GM21515 (cell line): ENCODE measurements around the gene GPC5.
"Not testable (repeated sequence)": the region's sequence is repeated elsewhere in the genome, so short reads cannot be mapped to it uniquely, and the experiment has no call there.

Source experiments
- ATAC-seq: cut with Tn5 transposase; IDR thresholded peaks from one replicate; pipeline ENCODE4 v1.9.1; 2021; ENCODE audit not compliant: unreplicated experiment

GPC5 gene

DNA sequence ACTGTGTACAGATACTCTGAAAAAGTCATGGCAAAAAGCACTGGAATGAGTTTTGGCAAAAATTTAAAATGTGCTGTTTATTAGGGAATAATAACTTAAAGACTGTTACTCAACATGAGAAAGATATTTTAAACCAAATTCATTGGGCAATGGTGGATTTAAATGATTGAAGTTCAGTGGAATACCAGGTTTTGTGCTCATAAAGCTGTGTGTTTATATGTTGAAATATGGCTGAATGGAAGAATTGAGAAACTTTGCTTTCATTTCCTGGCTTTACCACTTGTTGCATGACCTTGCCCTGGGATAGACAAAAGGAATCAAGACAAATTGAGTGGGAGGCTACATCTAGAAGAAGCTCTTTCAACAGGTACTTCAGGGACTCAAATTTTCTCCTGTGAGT, 246.4 kb downstream of the GPC5 start:
- ATAC-seq = no peak

DNA sequence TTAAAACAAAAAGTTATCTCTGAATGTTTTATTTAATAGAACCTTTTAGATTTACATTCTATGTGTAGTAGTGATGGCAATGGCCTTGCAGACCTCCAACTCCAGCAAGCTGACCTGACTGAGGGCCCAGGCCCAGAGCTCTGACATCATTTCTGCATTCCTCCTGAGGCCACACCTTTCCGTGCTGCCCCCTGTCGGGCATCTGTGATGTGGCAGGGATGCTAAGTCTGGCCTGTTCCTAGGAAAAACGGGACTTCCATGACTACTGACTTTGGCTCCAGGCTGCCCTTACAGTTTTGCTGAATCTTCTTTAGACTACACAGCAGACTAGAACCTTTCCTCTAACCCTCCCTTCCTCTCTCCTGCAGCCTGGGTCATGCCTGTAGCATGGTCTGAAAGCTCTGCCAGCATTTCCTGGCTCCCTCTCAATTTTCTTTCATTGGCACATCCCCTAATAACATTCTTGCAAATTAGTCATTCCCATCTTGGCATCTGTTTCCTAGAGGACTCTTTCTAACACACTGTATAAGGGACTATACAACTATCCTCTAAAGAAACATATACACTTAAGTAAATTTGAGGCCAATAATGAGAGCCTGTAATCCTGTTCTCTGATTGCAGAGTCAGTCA, 249.1 kb downstream of the GPC5 start:
- ATAC-seq = peak; percentile 73

DNA sequence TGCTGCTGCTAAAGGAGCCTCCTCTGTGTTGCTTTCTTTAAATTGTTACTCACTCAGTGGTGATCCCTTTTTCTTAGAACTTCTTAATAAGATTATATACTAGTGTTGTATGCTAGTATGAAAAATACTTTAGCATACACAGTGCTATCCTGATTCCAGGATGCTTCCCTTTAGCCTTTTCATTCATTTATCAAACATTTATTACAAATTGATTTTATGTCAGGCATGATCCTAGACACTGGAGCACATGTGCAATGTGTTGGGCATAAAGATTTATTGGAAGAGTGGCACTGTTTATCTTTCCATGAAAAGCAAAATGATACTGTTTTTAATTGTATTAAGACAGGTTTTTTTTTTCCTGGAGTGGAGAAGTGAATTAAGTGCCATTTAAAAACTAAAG, 249.6 kb downstream of the GPC5 start:
- no peak for ATAC-seq

DNA sequence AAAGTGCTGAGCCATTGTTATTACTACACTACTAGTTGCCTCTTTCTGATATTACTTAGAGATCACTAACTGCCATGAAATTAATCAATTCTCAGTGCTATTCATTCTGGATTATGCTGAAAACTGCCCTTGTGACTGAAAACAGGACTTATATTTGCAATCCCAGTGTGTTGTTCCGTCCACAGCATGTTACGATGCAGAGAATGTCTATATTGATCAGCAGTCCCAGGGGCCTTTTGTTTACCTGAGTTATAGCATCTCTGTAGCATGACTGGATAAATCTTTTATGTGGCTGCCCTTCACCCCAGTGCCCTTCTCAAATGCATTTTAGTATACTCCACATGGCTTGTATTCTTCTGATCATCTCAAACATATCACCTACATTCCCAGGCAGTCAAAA, 251.0 kb downstream of the GPC5 start:
- ATAC-seq = no peak

DNA sequence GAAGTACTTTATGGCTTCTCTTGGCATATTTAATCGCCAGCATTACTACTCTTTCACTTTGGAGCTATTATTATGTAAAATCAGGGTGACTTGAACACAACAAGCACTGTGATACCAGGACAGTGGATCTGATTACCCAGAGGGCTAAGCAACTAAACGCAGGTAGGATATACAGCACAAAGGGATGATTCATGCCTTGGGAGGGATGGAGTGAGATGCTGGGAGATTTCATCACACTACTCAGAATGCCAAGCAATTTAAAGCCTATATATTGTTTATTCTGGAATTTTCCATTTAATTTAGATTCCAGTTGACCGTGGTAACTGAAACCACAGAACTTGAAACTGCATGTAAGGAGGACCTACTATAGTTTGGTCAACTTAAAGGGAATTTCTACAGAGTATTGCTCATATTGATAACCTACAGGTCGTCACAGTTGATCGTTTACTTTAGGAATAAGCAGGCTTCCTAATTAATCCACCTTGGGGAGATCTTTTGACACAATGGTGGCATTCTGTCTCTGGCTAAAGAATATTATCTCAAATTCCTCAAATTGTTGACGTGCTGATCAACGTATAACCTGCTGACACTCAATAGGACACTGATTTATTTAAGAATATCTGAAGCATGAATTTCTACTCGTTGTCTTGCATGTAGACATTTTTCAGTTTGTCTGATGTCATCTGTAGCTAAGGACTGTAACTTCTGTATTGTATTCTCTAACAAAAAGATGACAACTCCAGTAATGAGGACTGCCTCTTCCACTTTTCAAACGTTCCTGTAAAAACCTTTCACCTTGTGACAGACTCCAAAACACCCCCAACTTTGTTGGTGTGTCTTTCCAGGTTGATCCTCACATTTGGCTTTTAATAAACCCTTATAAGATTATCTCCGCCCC, 254.2 kb downstream of the GPC5 start:
- ATAC-seq = no peak

DNA sequence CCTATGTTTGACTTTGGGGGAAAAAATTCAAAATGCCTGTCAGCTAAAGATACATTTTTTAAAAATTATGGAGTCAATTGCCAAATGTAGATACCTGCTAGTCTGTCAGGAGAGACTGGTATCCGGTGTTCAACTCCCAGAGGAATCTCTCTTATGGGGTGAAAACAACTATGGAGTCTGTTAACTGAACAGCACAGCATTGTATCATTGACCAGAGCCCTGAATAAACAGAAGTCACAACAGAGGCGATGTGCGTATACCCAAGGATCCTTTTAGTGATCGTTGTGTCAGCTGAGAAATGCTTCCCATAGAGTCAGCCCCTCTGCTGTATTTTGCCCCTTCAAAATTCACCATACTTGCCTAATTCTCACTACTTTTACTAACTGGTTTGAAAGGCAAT, 257.3 kb downstream of the GPC5 start:
- no peak for ATAC-seq

DNA sequence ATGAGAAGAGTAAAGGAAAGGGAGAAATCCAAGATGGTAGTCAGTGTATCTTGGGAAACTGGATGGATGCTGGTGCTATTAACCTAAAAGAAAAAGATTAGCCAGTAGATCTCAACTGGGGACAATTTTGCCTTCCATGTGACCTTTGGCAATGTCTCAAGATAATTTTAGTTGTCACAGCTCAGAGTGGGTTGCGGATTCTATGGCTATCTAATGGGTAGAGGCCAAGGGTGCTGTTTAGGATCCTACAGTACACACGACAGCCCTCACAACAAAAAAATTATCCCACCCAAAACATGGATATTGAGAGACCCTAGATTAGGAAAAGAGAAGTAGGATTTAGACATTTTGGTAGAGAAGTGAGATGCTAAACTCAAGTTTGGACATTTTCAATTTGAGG, 258.9 kb downstream of the GPC5 start:
- ATAC-seq = no peak

DNA sequence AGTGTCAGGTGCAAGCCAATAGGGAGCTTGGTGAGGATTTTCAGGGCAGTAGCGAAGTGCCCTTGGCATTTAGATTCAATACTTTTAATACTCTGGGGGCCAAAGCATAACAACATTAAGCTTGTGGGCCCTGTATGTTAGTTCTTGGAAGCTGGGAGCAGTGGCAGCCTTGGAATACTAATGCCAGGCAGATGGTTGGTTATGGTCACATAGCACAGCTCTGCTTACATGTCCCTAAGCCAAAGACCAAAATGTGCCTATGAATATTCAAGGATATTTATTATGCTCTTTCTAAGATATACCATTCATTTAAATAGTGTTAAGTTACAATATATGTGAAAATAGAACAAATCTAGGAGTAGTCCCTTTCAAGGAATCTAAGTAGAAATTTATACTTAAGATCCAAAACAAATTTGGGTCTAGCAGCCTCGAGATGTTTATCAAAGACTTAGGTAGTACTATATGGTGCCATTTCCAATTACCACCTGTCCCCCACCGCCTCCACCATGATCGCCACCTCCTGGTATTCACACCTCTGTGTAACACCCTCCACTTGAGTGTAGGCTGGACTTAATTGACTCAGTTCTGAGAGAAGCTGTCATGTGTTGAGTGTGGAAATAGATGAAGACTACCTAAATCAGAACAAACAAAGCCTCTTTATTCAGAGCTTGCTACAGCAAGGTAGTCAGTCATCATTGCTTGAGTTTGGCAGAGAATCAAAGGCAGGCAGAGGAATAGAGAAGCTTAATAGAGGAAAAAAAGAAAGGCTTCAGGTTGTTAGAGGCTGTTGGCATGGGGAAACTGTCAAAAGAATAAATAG, 261.0 kb downstream of the GPC5 start:
- ATAC-seq = no peak

DNA sequence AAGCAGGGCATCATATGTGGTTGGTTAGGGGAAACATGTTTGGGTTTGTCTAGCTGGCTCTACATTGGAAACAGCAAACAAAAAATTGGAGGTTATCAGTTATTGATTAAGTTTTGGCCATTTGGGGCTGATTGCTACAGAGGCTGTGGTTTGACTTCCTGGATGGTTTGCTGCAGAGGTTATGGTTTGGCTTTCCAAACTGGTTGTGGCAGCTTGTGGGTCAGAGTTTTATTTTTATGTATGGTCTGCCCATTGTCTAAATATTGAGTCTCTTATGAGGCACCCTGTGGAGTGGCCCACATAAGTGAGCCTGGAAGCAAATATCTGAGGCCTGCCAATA, 261.6 kb downstream of the GPC5 start:
- no peak for ATAC-seq

DNA sequence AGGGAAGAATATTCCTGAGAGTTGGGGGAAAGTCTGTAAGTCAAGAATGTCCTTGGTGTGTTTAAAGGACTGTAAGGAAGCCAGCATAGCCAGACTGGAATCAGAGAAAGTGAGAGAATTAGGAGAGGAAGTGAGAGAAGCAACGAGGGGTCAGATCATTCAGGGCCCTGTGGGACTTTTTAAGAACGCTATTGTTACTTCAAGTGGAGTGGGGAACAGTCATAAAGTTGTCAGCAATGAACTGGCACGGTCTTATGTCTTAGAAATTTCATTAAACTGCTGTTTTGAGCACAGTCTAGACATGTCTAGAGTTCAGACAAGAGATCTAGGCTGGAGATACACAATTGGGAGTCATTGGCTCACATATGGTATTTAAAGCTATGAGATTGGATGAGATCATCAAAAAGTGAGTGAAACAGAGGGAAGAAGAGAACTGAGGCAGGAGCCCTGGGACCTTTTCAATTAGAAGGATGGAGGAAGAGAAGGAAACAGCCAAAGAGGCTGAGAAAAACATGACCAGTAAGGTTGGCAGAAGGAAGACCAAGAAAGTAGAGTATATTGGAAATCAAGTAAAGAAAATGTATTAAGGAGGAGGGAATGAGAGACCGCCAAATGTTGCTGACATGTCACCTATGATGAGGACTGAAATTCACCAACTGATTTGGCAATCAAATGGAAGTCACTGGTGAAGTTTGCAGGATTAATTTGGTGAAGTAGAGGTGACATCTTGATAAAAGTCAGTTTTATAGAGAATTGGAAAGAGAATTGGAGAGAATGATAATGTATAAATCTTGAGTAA, 263.5 kb downstream of the GPC5 start:
- ATAC-seq = no peak

DNA sequence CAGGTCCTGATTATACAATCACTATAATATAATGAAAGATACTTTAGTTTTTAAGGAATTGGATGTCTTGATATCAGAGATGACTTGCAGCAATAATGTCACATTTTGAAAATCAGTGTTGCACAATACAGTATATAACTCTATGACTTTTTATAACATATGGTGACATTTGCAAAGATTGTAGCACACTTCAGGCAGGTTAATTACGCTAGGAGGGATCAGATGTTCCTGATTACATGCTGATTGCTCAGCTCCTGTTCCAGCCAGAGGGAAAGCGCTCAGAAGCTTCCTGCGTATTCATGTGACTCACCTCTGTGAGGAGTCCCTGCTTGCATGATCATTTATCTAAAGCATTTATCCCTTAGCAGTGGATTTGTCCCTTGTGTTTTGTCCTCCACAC, 265.6 kb downstream of the GPC5 start:
- ATAC-seq = no peak

DNA sequence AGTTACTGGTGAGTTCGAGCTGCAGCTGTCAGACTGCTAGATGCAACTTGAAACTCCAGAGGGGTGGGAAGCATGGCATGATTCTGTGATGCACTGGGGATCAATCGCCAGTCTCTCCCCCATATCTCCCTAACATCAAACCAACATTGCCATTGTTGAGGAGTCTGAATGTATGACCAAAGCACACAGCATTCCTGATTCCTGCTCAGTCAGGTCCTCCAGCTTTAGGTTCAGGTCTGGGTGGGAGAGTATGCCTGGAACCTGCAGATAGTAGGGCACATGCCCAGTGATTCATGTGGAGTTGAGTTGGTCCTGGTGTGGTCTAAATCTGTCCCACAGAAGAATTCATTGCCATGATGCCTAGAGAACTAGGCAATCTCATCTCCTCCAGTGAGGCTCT, 269.1 kb downstream of the GPC5 start:
- no peak for ATAC-seq

DNA sequence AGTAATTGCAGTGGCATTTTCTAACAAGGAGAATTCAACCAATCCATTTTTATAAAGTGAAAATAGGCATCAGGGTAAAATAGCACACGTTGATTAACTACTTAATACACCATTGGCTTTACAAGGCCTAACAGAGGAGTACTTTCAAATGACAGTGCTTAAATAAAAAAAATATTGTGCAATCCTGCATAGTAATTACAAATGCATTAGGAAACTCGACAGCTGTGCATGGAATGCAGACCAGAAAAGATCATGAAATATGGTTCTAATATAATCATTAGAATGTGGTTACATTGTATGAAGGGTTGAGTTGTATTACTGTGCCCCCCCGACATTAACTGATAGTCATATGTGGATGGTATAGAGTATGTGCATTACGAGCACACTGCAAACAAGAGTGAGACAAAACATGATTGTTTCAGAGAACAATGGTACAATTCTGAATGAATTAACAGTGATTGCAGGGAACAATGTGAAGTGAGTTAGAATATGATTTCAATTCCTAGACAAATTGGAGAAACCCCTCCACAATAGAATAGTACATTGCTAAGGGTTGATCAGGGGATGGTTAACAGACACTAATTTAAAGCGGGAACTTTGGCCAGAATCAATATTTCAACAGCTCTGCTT, 270.6 kb downstream of the GPC5 start:
- no peak for ATAC-seq

DNA sequence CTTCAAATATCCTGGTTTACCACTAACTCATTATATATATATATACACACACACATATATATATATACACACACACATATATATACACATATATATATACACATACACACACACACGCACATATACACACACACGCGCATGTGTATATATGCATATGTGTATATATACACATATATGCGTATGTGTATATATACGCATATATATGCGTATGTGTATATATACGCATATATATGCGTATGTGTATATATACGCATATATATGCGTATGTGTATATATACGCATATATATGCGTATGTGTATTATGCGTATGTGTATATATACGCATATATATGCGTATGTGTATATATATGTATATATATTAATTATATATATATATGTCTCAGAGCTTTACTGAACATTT, 275.9 kb downstream of the GPC5 start:
- not testable (repeated sequence) for ATAC-seq

DNA sequence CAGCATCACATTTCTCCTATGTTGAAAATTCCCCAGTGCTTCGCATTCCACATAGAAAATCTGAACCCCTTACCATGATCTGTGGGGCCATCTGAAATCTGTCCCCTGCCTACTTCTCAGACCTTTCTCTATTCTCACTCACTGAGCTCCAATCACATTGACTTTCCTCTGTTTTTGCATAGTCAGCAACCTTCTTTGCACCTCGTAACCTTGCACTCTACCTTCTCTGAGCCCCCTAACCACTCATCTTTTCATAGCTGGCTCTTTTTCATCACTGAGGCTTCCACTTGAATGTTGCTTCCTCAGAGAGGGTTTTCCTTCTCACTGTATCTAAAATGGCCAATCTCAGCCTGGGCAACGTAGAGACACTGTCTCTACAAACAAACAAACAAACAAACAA, 286.3 kb downstream of the GPC5 start:
- no peak for ATAC-seq

DNA sequence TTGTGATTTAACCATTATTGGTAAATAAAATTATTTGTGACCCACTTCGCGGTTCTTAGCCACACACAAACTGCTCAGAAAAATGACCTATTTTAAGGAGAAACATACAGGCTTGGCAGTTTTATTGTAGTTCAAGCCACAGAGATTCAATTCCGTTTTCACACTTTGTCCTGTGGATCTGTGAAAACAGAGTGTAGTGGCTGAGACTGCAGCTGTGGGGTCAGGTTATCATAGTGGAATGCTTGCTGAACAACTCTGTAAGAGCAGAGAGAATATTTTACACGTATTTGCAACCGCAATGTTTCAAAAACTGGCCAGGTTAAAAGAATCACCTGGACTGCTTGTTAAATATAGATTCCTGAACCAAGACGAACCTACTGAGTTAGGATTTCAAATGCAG, 292.5 kb downstream of the GPC5 start:
- ATAC-seq = no peak

DNA sequence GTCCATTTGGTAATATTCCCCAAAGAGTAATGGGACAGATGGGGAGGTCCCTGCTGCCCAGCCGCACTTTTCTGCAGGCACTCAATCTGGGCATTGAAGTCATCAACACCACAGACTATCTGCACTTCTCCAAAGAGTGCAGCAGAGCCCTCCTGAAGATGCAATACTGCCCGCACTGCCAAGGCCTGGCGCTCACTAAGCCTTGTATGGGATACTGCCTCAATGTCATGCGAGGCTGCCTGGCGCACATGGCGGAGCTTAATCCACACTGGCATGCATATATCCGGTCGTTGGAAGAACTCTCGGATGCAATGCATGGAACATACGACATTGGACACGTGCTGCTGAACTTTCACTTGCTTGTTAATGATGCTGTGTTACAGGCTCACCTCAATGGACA, 295.0 kb downstream of the GPC5 start:
- ATAC-seq = no peak

DNA sequence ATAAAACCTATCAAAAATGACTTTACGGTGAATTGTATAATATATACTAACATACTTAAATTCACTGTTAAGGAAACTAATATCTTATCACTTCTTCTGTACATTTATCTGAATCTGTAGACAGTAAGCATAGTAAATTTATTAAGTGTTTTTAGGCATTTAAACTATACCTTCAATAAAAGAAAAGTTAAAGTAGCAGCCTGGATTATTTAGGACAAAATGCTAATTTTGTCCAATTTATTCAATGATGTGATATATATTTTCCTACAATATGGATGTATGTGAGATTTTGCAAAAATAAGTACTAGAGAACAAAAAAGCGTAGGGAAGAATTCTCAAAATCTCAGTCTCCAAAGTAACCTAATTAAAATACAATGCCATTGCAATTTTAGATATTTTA, 299.9 kb downstream of the GPC5 start:
- no peak for ATAC-seq

DNA sequence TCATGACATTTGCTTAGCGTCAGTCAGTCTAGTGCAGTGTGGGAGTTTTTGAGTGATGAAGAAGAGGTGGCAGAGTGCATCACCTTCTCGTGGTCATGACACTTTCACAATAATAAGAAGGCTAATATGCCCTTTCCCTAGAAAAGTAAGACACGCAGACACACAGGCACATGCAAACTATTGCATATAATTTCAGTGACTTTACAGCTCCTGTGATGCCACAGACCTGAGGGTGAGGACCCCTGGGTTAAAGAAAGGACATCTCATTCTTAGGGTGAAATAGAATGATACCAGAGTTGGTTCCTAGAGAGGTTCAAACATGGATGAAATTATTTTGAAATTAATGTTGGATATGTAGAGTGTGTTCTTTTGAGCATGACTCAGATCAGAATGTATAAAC, 300.3 kb downstream of the GPC5 start:
- no peak for ATAC-seq

DNA sequence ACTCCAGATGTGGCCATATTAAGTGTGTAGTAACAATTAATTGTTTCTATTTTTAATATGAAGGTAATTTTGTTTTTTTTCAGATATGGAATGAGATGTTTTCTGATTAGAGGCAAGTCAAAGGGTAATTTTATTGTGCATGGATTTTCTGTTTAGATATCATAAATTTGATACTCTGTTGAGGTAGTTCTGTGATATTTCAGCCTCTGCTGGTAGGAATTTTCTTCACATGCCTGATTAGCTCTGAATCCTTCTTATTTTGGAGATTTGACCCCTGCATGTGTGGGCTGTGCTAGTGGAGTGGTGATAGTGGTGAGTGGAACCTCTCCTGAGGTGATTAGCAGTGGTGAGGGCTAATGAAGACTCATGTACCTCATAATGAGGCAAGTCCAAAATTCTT, 301.4 kb downstream of the GPC5 start:
- ATAC-seq = no peak

DNA sequence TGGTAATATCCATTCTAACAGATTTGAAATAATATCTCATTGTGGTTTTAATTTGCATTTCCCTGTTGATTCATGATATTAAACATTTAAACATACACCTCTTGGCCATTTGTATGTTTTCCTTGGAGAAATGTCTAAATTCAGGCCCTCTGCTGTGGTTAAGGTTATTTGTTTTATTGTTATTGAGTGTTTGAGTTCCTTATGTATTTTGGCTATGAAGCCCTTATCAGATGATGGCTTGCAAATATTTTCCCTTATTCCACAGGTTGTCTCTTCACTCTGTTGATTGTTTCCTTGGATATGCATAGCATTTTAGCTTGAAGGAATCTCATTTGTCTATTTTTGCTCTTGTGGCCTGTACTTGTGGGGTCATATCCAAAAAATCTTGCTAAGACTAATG, 303.6 kb downstream of the GPC5 start:
- no peak for ATAC-seq
